BJ (cell line): ENCODE results near the gene TMEM170A. TPM values are rescaled to one million over a fixed set of nuclear protein-coding genes. Genes with fewer than 3 reads are reported as not detected.
"Not testable (repeated sequence)": the region's sequence is repeated elsewhere in the genome, so short reads cannot be mapped to it uniquely, and the experiment has no call there.

ENCODE experiments used
- CTCF ChIA-PET: fragments of 350-600 bp; formaldehyde crosslinking; extraction: SDS; loops from one replicate; lab custom pipeline; 2021; ENCODE audit warnings: antibody characterized with exemption, inconsistent platforms; lab: Yijun Ruan, JAX
- POLR2A ChIA-PET: fragments of 300-600 bp; sonication (Branson Sonifier 250); formaldehyde crosslinking; extraction: SDS; loops from one replicate; lab custom pipeline; 2021; ENCODE audit warnings: antibody characterized with exemption; lab: Charles Lee
- DNase-seq: peaks from one replicate; pipeline ENCODE4 v3.0.0-alpha.2; 2011; ENCODE audit warnings: low read depth
- H3K27me3 ChIP-seq: 2 replicates; pipeline ENCODE4 v1.6.0; 2011; ENCODE audit warnings: low read length; ENCODE audit not compliant: control insufficient read depth, insufficient read depth
- H3K36me3 ChIP-seq: 2 replicates; pipeline ENCODE4 v1.5.1; 2011; ENCODE audit warnings: low read length; ENCODE audit not compliant: control insufficient read depth, insufficient read depth
- H3K4me3 ChIP-seq: 2 replicates; pipeline ENCODE4 v1.5.1; 2011; ENCODE audit warnings: low read depth, mild to moderate bottlenecking, control low read depth, low read length
- CTCF ChIP-seq: IDR thresholded peaks from 2 replicates; pipeline ENCODE4 v1.5.1; 2011; ENCODE audit warnings: low read depth, mild to moderate bottlenecking, control low read depth, inconsistent platforms, low read length, moderate library complexity; ENCODE audit not compliant: insufficient read depth
- polyA plus RNA-seq: library from polyadenylated mRNA; depleted of rRNA; stranded (reverse); fragments of >200 nt; gene quantifications from 2 replicates; pipeline ENCODE4 v1.2.3, GENCODE V29; 2011

The TMEM170A gene
- polyA plus RNA-seq, 1 experiment, result 5.2 TPM

- Histone ChIP-seq H3K27me3 (peaks cover 2% of the 10 kb centered on the region; the same call in 1 of the 2 replicates), H3K36me3 (no peaks in the 10 kb centered on the region), H3K4me3 (no peak overlapping the region)
- CTCF ChIA-PET, result interaction anchor here (1.2 to 2.5 kb wide), 4 partner anchors 10 to 288 kb away, joined by 5 to 8 read pairs (median 7); no protein-coding TSS in a partner anchor
- POLR2A ChIA-PET, result no interaction called here
- no peak for DNase-seq
- no peak for TF ChIP-seq CTCF
These were observed 10.9 kb upstream of the TMEM170A start for GRCh38 chr16:75475420-75475847.

- no peak for DNase-seq
- CTCF ChIA-PET, result interaction anchor here (1.0 to 4.4 kb wide), 11 partner anchors 8 to 293 kb away, joined by 3 to 30 read pairs (median 7); partner anchors contain the start of genes ADAT1 and TMEM170A
- POLR2A ChIA-PET, result no interaction called here
- Histone ChIP-seq H3K36me3 (no peaks in the 10 kb centered on the region), H3K27me3 (peaks cover 2% of the 10 kb centered on the region; the same call in 1 of the 2 replicates), H3K4me3 (no peak overlapping the region)
- no peak for TF ChIP-seq CTCF
These were observed 8.7 kb upstream of the TMEM170A start for GRCh38 chr16:75472908-75473877.

GRCh38 chr16:75471723-75472633, 7.5 kb upstream of the TMEM170A start:
- Histone ChIP-seq H3K27me3 (no peaks in the 10 kb centered on the region), H3K36me3 (no peaks in the 10 kb centered on the region), H3K4me3 (no peak overlapping the region)
- CTCF ChIA-PET, result interaction anchor here (0.6 to 4.4 kb wide), 21 partner anchors 11 to 295 kb away, joined by 3 to 30 read pairs (median 5); partner anchors contain the start of gene ADAT1
- POLR2A ChIA-PET, result no interaction called here
- no peak for DNase-seq
- peak; percentile 78 for TF ChIP-seq CTCF

GRCh38 chr16:75466760-75467159, 2.3 kb upstream of the TMEM170A start:
- H3K27me3 ChIP-seq, result no peaks in the 10 kb centered on the region
- ChIA-PET POLR2A (no interaction called here), CTCF (interaction anchor here (5.7 kb wide), 1 partner anchor 268 kb away, joined by 52 read pairs; no protein-coding TSS in a partner anchor)
- DNase-seq, result no peak
- no peaks in the 10 kb centered on the region for H3K36me3 ChIP-seq
- TF ChIP-seq CTCF, result no peak
- H3K4me3 ChIP-seq, result no peak overlapping the region

GRCh38 chr16:75463389-75464121, 934 bp downstream of the TMEM170A start:
- peak overlapping the region; percentile 74 for H3K4me3 ChIP-seq
- not testable (repeated sequence) for DNase-seq, H3K36me3 ChIP-seq, H3K27me3 ChIP-seq
- ChIA-PET CTCF (interaction anchor here (0.6 to 5.7 kb wide), 10 partner anchors 8 to 300 kb away, joined by 3 to 52 read pairs (median 4); no protein-coding TSS in a partner anchor), POLR2A (interaction anchor here (1.2 kb wide), 1 partner anchor 53 kb away, joined by 3 read pairs; no protein-coding TSS in a partner anchor)
